NOMO-1 treated with DMSO at 0.1 percent for 48 hours (cell line): ENCODE data around the gene EPPIN.
"Not testable (repeated sequence)": the region's sequence is repeated elsewhere in the genome, so short reads cannot be mapped to it uniquely, and the experiment has no call there.

Experiments
- DNase-seq: peaks from one replicate; lab custom pipeline; 2025; ENCODE audit not compliant: unreplicated experiment; lab: John Stamatoyannopoulos, UW

The EPPIN gene

GRCh38 chr20:45547206-45547770 is at the start of gene EPPIN:
Gene EPPIN (minus strand): TSS chr20:45547401. CDS start chr20:45547357, 44 bp downstream.
- no peak for DNase-seq

GRCh38 chr20:45595235-45595634 is 48.0 kb upstream of the EPPIN start:
- DNase-seq = no peak

GRCh38 chr20:45593498-45593897 is 46.3 kb upstream of the EPPIN start:
- no peak for DNase-seq

DNA sequence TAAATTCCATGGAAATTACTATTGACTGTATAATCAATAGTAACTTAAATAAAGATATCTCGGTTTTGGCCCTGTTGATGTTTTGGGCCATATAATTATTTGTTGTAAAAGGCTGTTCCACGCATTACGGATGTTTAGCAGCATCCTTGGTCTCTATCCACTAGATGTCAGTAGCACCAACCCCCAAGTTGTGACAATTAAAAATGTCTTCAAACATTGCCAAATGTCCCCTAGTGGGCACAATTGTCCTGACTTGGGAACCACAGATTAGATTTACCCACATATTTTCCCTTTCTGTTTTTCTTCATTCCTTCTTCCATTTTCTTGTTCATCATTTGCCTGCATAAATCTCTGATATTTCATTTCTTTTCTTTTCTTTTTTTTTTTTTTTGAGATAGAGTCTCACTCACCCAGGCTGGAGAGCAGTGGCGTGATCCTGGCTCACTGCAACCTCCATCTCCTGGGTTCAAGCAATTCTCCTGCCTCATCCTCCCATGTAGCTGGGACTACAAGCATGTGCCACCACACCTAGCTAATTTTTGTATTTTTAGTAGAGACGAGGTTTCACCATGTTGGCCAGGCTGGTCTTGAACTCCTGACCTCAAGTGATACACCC is 45.5 kb upstream of the EPPIN start:
- peak; percentile 77 for DNase-seq

GRCh38 chr20:45589725-45590124 is 42.5 kb upstream of the EPPIN start:
- no peak for DNase-seq

DNA sequence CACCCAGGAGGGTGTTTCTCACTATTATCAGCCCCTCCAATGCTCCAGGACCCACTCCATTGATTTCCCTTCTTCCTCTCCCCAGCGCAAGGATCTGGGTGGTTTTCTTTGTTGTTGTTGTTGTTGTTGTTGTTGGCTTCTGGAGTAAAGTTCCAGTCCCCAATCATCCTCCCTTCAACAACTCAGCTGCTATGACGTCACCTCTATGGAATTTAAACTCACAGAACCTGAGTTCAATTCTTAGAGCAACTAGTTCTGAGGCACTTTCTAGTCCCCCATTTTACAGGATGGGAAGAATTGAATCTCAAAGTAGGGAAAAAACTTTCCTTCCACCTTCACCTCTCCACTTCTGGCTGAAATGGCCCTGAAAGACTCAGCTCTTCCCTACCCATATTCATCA is 41.6 kb upstream of the EPPIN start:
- no peak for DNase-seq

DNA sequence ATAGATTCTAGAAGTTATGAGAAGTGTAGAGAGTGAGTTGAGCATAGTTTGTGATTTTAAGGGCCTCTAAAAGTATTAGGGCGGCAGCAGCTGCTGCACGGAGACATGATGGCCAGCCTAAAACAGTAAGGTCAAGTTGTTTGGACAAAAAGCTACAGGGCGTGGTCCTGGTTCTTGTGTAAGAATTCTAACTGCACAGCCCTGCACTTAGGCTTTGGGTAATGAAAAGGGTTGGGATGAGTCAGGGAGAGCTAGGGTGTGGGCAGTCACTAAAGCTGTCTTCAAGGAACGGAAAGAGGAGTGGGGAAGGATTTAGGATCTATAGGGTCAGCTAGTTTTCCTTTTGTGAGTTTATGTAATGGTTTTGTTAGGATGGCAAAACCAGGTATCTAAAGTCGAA is 38.8 kb upstream of the EPPIN start:
- DNase-seq = not testable (repeated sequence)

- not testable (repeated sequence) for DNase-seq
Measured at GRCh38 chr20:45584294-45584693, 37.1 kb upstream of the EPPIN start.

GRCh38 chr20:45583502-45583901 is 36.3 kb upstream of the EPPIN start:
- DNase-seq = no peak

DNA sequence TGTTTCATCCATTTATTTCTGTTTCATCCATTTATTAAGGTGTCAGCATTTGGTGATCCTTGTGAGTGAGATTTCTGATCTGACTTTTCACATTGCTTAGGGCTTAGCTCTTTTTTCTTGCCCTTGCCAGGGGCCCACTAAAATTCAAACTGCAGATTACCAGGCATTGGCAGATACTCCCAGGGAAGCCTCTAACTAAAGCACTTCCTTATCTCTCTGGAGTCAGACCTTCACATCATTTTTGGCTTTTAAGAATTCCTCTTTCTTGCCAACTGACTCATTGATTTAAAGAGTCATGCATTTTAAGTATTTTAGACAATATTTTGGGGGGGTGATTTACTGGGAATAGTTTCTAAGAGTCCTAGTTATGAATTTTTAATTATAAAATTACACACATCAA is 34.5 kb upstream of the EPPIN start:
- DNase-seq = peak; percentile 21

DNA sequence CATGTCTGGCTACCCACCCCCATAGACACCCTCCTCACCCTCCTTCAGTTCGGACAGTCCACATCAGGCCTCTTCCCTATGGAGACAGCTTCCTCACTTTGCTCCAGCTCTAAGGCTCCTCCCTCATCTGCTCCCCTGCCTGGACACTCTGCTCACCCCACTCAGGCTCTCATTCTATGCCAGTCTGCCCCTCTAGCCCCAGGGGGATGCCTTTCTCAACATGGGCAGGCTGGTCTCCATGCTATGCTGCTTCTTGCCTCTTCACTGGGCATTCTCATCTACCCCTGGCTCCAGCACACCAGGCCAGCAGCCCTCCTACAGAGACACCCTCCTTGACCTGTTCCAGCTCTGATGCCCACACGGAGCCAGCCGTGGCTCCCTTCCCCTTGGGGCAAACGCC is 32.0 kb upstream of the EPPIN start, which contains the start of gene WFDC8:
TSS of gene WFDC8 (minus strand) at position 101 of the 400 bp plus-strand sequence. CDS start at position 64, 37 bp downstream.
- no peak for DNase-seq

- DNase-seq = no peak
Measured at GRCh38 chr20:45578231-45578630, 31.0 kb upstream of the EPPIN start.

DNA sequence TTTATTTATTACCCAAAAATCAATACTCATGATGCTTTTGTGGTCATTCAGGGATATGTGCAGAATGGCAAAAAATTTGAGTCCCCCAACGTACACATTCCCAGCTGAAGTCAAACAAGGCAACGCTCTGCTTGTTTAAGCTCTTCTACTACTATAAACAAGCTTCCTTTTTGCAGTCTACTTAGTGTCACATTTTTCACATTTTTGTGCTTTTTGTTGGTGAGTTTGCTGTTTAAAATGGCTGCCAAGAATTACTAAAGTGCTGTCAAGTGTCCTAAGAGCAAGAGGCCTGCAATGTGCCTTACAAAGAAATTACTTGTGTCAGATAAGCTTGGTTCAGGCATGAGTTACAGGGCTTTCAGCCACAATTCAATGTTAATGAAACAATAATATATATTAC is 29.8 kb upstream of the EPPIN start:
- no peak for DNase-seq

DNA sequence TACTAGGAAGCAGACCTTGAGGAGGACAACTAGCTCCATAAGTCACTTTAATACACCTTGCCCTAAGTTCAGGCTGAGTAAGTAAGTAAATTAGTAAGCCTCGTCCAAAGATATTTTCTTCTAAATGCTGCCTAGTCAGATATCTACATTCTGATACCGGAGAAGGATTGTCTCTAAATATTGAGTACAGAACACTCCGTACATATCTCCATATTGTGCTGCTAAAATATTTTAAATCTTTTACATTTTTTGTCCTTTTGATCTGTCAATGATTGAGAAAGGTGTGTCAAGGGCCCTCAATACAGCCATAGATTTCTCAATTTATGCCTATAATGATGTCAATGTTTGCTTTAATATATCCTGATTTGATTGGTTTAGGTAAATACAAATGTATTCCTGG is 28.7 kb upstream of the EPPIN start:
- DNase-seq = no peak

DNA sequence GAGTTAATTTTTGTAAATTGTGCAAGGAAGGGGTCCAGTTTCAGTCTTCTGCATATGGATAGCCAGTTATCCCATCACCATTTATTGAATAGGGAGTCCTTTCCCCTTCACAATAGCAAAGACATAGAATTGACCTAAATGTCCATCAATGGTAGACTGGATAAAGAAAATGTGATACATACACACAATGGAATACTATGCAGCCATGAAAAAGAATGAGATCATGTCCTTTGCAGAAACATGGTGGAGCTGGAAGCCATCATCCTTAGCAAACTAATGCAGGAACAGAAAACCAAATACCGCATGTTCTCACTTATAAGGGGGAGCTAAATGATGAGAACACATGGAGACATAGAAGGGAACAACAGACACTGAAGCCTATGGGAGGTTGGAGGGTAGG is 22.4 kb upstream of the EPPIN start:
- not testable (repeated sequence) for DNase-seq

DNA sequence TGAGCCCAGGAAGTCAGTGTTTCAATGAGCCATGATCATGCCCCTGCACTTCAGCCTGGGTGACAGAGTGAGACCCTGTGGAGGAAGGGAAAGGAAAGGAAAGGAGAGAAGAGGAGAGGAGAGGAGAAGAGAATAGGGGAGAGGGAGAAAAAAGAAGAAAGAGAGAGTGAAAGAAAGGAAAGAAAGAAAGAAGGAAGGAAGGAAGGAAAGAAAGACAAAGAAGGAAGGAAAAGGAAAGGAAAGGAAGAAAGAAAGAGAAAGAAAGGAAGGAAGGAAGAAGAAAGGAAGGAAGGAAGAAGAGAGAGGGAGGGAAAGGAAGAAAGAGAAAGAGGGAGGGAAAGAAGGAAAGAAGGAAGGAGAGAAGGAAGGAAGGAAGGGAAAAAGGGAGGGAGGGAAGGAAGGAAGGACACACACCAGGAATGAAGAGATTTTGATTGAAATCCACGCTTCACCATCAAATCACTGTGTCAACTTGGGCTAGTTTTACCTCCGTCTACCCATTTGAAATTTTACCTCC is 17.6 kb upstream of the EPPIN start:
- no peak for DNase-seq

- no peak for DNase-seq
Measured at GRCh38 chr20:45555198-45555597, 8.0 kb upstream of the EPPIN start.

DNA sequence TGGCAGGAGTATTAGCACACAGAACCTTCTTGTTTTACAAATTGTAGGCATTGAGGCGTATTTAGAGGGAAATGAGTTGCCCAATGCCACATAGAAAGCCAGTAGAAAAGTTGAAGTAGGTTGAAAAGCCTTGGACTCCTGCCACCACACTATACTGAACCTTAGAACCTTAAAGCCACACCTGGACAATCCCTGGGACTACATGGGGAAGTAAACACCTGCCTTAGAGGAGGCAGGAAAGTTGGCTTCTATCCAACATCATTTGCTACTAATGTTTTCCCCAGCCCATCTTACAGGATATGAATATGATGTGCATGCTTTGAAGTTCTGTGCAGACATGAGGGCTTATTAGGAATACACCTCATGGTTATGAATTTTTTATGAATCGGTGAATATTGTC is 5.3 kb upstream of the EPPIN start:
- no peak for DNase-seq

GRCh38 chr20:45550765-45551164 is 3.6 kb upstream of the EPPIN start:
- DNase-seq = no peak

- no peak for DNase-seq
Measured at GRCh38 chr20:45548410-45548809, 1.2 kb upstream of the EPPIN start.

DNA sequence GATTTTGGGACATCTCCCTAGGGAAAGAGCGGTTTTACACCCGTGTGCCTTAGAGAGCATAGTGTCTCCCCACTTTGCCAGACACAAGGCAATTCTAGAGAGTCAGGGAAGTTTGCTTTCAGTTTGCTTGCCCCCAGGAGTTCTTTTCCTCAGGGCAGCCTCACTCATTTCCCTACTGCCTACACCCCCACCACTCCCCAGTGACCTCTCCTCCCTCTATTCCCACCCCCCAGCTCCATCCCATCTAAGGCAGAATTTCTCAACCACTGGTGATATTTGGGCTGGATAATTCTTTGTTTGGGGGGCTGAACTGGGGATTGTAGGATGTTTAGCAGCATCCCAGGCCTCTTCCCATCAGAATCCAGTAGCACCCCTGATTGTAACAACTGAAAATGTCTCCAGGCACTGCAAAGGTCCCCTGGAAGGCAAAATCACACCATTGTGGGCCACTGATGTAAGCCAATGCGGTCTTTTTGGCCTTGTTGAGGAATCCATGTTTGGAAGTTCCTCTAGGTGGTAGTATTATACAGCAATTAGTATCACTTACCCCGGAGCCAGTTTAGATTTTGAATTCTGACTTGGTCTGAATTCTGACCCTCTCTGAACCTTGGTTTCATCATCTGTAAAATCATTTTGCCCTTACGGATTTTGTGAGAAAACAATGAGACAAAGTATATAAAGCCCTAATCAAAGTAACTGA is 1.3 kb downstream of the EPPIN start:
- DNase-seq = peak; percentile 46

DNA sequence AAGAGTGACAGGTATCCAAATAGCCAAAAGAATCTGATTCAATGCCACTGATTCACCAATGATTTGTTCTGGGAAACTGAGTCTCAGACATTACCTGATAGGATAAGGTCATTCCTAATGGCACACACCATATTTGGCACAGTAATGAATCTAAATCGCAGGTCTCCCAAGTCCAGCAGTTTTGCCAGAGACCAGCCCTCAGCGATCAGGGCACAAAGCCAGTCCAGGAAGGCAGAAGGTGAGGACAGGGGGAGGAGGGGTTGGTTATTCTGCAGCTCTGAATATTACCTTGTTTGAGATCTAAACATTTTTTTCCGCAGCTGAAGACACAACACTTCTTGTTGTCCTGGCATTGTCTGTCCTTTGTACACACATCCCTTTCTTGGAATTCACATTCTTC is 1.9 kb downstream of the EPPIN start:
- no peak for DNase-seq
